ENCODE results near the gene SLC35A1. TPM values are rescaled to one million over a fixed set of nuclear protein-coding genes. Genes with fewer than 3 reads are reported as not detected.

Gene SLC35A1
- total and polyA plus RNA-seq, 3 donors from 2014 or later = 16.5 to 20.2 (median 17.2) TPM

GRCh38 chr6:87494761-87495422 is 22.1 kb downstream of the SLC35A1 start:
- WGBS, 2 donors = 93 to 96% methylated on average over 8 of the region's 8 CpGs
- intact Hi-C loops (cut with DNase I; ENCODE audit: low total_unique reads) = no loop called here
- Histone ChIP-seq H3K27me3 (no peaks in the 10 kb centered on the region), H3K4me1 (no peaks in the 10 kb centered on the region), H3K4me3 (no peak overlapping the region), H3K36me3 (ENCODE audit: low read depth, missing control alignments) (no peaks in the 10 kb centered on the region), H3K27ac (no peak overlapping the region), H3K9me3 (no peaks in the 10 kb centered on the region)
- TF ChIP-seq POLR2A (IDR thresholded peaks at IDR 0.05) = no peak
- no peak for TF ChIP-seq CTCF (IDR thresholded peaks at IDR 0.05)
- no peak for DNase-seq

- Histone ChIP-seq H3K4me3 (no peak overlapping the region), H3K4me1 (no peaks in the 10 kb centered on the region), H3K36me3 (ENCODE audit: low read depth, missing control alignments) (no peaks in the 10 kb centered on the region), H3K27me3 (no peaks in the 10 kb centered on the region), H3K9me3 (no peaks in the 10 kb centered on the region), H3K27ac (no peak overlapping the region)
- intact Hi-C loops (cut with DNase I; ENCODE audit: low total_unique reads) = no loop called here
- no peak for TF ChIP-seq POLR2A (IDR thresholded peaks at IDR 0.05)
- no peak for TF ChIP-seq CTCF (IDR thresholded peaks at IDR 0.05)
- no peak for DNase-seq
Measured at GRCh38 chr6:87498048-87498447, 25.3 kb downstream of the SLC35A1 start.

- DNase-seq = no peak
- intact Hi-C loops (cut with DNase I; ENCODE audit: low total_unique reads) = no loop called here
- no peaks in the 10 kb centered on the region for H3K9me3 ChIP-seq
- H3K27ac ChIP-seq = no peak overlapping the region
- H3K36me3 ChIP-seq (ENCODE audit: low read depth, missing control alignments) = no peaks in the 10 kb centered on the region
- H3K27me3 ChIP-seq = no peaks in the 10 kb centered on the region
- TF ChIP-seq POLR2A (IDR thresholded peaks at IDR 0.05) = no peak
- TF ChIP-seq CTCF (IDR thresholded peaks at IDR 0.05) = no peak
- H3K4me1 ChIP-seq = no peaks in the 10 kb centered on the region
- H3K4me3 ChIP-seq = no peak overlapping the region
- WGBS, 2 donors = 85 to 93% methylated on average over 6 of the region's 6 CpGs
Measured at GRCh38 chr6:87501809-87502572, 29.2 kb downstream of the SLC35A1 start.

- Histone ChIP-seq H3K27ac (no peak overlapping the region), H3K4me1 (no peaks in the 10 kb centered on the region), H3K9me3 (no peaks in the 10 kb centered on the region), H3K4me3 (no peak overlapping the region), H3K36me3 (ENCODE audit: low read depth, missing control alignments) (no peaks in the 10 kb centered on the region), H3K27me3 (no peaks in the 10 kb centered on the region)
- intact Hi-C loops (cut with DNase I; ENCODE audit: low total_unique reads) = no loop called here
- no peak for TF ChIP-seq CTCF (IDR thresholded peaks at IDR 0.05)
- TF ChIP-seq POLR2A (IDR thresholded peaks at IDR 0.05) = no peak
- DNase-seq = no peak
- 54 to 58% methylated on average over 1 of the region's 1 CpG for WGBS, 2 donors
Measured at GRCh38 chr6:87504441-87504840, 31.7 kb downstream of the SLC35A1 start.

Measured in testis (tissue), 3 donors.